GM12874 (cell line): Measurements from ENCODE around the gene BAAT.

Source experiments
- TF ChIP-seq, protein P1 (sequence below): IDR thresholded peaks from 2 replicates; pipeline ENCODE4 v1.5.1; 2011; ENCODE audit warnings: low read depth, mild to moderate bottlenecking, control low read depth, low read length, moderate library complexity; ENCODE audit not compliant: insufficient read depth

BAAT gene

DNA sequence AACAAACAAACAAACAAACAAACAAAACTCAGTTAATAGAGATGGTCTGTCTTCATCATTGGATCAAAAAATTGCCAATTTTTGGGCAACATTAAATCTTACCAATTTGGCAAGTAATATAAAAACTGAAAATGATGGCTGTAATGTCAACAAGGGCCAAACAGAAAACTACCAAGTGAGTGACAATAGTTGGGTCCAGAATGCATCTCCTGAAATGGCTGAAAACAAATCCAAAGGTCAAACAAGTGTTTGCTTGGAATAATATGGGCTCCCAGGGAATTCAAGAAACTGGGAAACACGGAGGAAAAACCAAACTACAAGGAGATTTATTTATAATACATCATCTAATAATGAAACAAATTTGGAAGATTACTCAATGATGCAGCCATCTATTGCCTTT lies 25.1 kb downstream of the BAAT start:
- TF ChIP-seq, protein P1, sequence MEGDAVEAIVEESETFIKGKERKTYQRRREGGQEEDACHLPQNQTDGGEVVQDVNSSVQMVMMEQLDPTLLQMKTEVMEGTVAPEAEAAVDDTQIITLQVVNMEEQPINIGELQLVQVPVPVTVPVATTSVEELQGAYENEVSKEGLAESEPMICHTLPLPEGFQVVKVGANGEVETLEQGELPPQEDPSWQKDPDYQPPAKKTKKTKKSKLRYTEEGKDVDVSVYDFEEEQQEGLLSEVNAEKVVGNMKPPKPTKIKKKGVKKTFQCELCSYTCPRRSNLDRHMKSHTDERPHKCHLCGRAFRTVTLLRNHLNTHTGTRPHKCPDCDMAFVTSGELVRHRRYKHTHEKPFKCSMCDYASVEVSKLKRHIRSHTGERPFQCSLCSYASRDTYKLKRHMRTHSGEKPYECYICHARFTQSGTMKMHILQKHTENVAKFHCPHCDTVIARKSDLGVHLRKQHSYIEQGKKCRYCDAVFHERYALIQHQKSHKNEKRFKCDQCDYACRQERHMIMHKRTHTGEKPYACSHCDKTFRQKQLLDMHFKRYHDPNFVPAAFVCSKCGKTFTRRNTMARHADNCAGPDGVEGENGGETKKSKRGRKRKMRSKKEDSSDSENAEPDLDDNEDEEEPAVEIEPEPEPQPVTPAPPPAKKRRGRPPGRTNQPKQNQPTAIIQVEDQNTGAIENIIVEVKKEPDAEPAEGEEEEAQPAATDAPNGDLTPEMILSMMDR: no peak

DNA sequence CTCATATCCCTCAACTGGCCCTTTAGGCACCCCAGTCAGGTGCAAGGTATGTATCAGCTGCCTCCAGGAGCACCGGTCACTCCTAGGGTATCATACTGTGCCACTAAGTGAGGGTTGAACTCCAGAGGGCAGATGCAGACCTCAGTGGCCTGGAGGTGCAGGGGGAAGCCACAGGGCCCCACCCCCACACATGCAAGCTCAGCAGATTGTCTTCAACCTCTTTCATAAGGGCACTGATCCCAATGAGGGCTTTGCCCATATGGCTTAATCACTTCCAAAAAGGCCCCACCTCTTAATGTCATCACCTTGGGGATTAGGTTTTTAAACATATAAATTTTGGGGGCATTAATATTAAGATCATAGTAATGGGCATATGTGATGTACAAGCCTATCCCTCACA lies 28.2 kb downstream of the BAAT start:
- TF ChIP-seq, protein P1: no peak

DNA sequence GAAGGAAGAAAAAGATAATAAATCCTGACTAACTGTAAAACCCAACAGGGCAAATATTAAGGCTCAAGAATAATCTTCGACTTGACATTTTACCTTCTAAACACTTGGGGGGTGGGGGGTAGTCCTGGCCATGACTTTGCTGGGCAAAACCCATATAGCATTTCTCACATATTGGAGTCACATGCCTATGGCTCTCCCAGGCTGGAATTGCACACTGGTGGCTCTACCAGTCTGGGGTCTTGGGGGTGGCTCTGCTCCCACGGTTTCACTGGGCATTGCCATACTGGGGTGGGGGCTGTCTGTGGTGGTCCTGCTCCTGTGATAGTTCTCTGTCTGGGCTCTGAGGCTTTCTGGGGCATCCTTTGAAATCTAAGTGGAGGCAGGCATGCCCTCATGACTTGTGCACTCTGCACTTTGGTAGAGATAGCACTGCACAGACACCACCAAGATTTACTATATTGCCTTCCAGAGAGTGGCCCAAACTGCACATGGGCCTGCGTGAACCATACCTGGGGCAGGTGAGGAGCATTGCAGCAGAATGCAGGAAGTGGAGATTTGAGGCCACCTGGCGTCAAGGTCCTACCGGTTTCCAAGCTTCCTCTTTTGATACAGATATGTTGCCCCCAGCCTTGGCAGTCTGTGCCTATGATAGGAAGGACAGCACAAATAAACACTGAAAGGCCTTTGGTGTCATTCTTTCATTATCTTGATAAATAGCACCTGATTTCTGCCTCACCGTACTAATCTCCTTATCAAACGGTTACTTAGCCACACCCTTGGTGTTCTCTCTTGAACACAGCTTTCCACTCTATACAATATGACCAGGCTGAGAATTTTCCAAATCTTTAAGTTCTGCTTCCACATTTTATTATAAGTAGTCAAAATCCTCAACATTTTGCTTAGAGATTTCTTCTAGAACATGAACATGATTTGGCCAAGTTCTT lies 29.8 kb downstream of the BAAT start:
- TF ChIP-seq, protein P1: no peak

DNA sequence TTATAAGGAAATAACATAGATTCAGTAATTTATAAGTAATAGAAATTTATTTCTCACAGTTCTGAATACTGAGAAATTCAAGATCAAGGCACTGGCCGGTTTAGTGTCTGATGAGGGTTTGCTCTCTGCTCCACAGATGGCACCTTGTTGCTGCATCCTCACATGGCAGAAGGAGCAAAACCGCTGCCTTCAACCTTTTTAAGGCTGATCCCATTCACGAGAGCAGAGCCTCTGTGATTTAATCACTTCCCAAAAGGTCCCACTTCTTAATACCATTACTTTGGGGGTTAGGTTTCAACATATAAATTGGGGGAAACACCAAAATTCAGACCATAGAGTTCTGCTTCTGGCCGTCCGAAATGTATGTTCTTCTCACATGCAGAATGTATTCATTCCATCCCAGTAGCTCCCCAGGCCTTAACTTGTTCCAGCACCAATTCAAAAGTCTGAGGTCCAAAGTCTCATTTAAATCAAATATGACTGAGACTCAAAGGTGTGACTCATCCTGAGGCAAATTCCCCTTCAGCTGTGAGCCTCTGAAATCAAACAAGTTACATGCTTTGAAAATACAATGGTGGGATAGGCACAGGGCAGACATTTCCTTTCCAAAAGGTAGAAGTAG lies 30.6 kb downstream of the BAAT start:
- TF ChIP-seq, protein P1: no peak

DNA sequence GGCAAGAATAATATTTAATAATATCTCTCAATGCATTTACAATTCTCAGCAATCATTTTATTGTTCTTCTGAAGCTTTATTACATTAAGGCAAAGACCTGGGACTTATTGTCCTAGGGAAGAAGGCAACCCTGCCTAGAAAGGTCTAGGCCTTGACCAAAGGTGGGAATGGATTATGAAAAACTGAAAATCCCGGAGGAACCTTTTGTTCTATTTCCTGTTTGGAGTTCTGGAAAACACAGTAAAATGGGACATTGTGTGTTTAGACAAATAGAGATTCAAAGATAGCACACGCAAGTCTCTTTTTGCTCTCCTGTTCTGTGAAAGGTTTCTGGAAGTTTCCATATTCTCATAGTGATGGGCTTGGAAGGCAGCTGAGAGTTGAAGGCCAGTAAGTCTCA lies 31.1 kb downstream of the BAAT start:
- TF ChIP-seq, protein P1: no peak

DNA sequence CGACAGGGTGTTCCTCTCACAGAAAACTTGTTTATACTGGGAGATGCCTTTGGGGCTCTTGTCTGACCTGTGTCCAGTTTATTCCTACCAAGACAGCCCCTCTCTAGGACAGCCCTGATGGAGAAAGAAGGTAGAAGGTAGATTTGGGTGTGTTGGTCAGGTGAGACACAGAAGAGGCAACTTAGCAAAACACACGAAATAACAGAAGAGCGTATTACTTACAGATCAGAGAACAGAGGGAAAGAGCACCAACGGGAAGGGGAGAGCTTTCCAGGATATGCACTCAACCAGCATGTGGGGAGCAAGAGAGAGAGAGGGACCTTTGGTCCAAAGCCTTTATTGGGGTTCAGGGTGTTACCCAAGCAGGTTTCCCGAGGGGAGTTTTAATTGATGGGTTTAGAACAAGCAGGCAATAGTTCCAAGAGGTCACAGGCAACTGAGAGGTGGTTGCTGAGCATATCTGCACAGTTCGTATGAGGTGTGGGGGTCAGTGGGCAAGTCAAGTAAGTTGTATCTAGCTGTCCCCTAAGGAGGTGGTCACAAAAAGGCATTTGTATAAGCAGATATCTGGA lies 31.8 kb downstream of the BAAT start:
- TF ChIP-seq, protein P1: no peak

DNA sequence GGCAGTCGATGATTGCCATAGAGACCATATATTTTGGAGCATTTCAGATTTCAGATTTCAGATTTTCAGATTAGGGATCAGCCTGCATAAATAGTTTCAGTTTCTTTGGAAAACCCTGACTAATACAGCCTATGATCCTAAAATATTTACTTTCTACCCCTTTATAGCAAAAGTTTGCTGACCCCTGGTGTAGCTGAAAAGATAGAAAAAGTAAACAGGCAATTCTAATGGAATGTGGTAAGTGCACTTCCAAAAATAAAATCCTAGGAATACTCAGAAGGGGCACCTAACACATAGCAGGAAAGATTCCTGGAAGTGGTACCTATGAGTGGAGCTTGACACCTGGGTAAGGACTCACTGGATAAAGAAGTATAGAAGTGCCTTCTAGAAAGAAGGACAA lies 34.5 kb downstream of the BAAT start:
- TF ChIP-seq, protein P1: no peak
